ENCODE measurements around the gene RNU6-1. TPM values are rescaled to one million over a fixed set of nuclear protein-coding genes. Genes with fewer than 3 reads are reported as not detected.

The RNU6-1 gene
- polyA plus RNA-seq, 1 of the 3 experiments (the other 2 are of a cell fraction): not detected

GRCh38 chr15:67836477-67836876 lies 3.4 kb downstream of the RNU6-1 start (continued):
- TF ChIP-seq ZBTB33 (IDR thresholded peaks at IDR 0.05; ENCODE audit: borderline replicate concordance, low read depth): no peak
- TF ChIP-seq USF2 (IDR thresholded peaks at IDR 0.05; ENCODE audit: borderline replicate concordance, low read depth, low read length): no peak
- peak; percentile 52; the same call in 1 of the 2 replicates for TF ChIP-seq SMC3 (IDR thresholded peaks at IDR 0.05; ENCODE audit: low read depth, low read length)
- TF ChIP-seq PBX3 (IDR thresholded peaks at IDR 0.05): no peak
- no peak for TF ChIP-seq NFIC (IDR thresholded peaks at IDR 0.05; ENCODE audit: borderline replicate concordance)

- no peaks in the 10 kb centered on the region for H3K27me3 ChIP-seq (ENCODE audit: insufficient read depth)
- no peak overlapping the region for H3K9ac ChIP-seq
- H3K9me3 ChIP-seq: no peaks in the 10 kb centered on the region
- no peak overlapping the region for H3K4me3 ChIP-seq (ENCODE audit: low read depth in 2 of 2, low read length in 1 of 2)
- no peaks in the 10 kb centered on the region for H4K20me1 ChIP-seq (ENCODE audit: insufficient read depth)
- ChIA-PET CTCF (interaction anchor here (0.7 to 9.4 kb wide), 30 partner anchors 9 to 891 kb away, joined by 3 to 123 read pairs (median 4); partner anchors contain the start of gene SKOR1), POLR2A (no interaction called here)
- H3K4me2 ChIP-seq: no peak overlapping the region
- 50% methylated on average over 16 of the region's 16 CpGs for WGBS (ENCODE audit: low lambda C conversion rate)
- H3K9me2 ChIP-seq: no peaks in the 10 kb centered on the region
- peaks cover 0 to 17% of the 10 kb centered on the region in 2 experiments; a peak in 2 of 4 replicates for H3K4me1 ChIP-seq (ENCODE audit: control insufficient read depth in 1 of 2, insufficient read depth in 2 of 2, low read depth in 1 of 2, low read length in 1 of 2)
- no peak overlapping the region for H2AFZ ChIP-seq (ENCODE audit: low read depth)
- H3K27ac ChIP-seq (ENCODE audit: low read depth in 2 of 2, low read length in 1 of 2): no peak overlapping the region
- H3K79me2 ChIP-seq (ENCODE audit: insufficient read depth): no peaks in the 10 kb centered on the region
- TF ChIP-seq ELF1 (IDR thresholded peaks at IDR 0.05) (no peak), IRF3 (IDR thresholded peaks at IDR 0.05; ENCODE audit: low read depth, low read length) (no peak), FOXJ3 (CRISPR knock-in tag; IDR thresholded peaks at IDR 0.05) (no peak), REST (IDR thresholded peaks at IDR 0.05; ENCODE audit: low read depth, low read length) (no peak), TAF1 (IDR thresholded peaks at IDR 0.05; ENCODE audit: borderline replicate concordance, low read depth, low read length) (no peak), JUND (IDR thresholded peaks at IDR 0.05) (no peak), NRF1 (IDR thresholded peaks at IDR 0.05; ENCODE audit: low read depth, low read length) (no peak), NFIC (IDR thresholded peaks at IDR 0.05; ENCODE audit: borderline replicate concordance) (no peak), MAX (IDR thresholded peaks at IDR 0.05; ENCODE audit: low read depth) (no peak), EZH2phosphoT487 (IDR thresholded peaks at IDR 0.05; ENCODE audit: borderline replicate concordance, low read depth) (no peak)
- DNase-seq: no peak
- H3F3A ChIP-seq (replicated peaks; ENCODE audit: insufficient read depth): peaks cover 8% of the 10 kb centered on the region
- H3K36me3 ChIP-seq (replicated peaks in 1 of 2; ENCODE audit: control insufficient read depth in 1 of 2, insufficient read depth in 2 of 2, low read length in 1 of 2): no peaks in the 10 kb centered on the region
These were observed 3.8 kb downstream of the RNU6-1 start for GRCh38 chr15:67836134-67836455.

Measured in SK-N-SH (cell line).